Spleen (tissue), 11 donors: ENCODE results near the gene APBB2. TPM values are rescaled to one million over a fixed set of nuclear protein-coding genes. Genes with fewer than 3 reads are reported as not detected.

Experiments
- DNase-seq: peaks from one replicate; pipeline ENCODE4 v3.0.0-alpha.2; 2020
- H3K27ac ChIP-seq, 8 donors: fragments of 200-600 bp; sonication (generic) in 7 of 8; 1 replicate in 4 of 8; 2 replicates in 4 of 8; pipeline versions ENCODE4 v1.5.0 to v1.8.0; 2016 to 2021; ENCODE audit warnings: inconsistent platforms in 4 of 8, mild to moderate bottlenecking in 4 of 8, moderate library complexity in 1 of 8
- H3K27me3 ChIP-seq, 7 donors: fragments of 200-600 bp; sonication (generic) in 6 of 7; replicated peaks in 1 of 7; 1 replicate in 4 of 7; 2 replicates in 3 of 7; pipeline versions ENCODE4 v1.5.0 to v1.8.0; 2016 to 2021; ENCODE audit warnings: inconsistent platforms in 3 of 7, mild to moderate bottlenecking in 1 of 7
- H3K36me3 ChIP-seq, 6 donors: fragments of 200-600 bp; sonication (generic) in 5 of 6; 1 replicate in 4 of 6; 2 replicates in 2 of 6; pipeline versions ENCODE4 v1.5.0 to v1.8.0; 2016 to 2021; ENCODE audit warnings: inconsistent platforms in 2 of 6
- H3K4me1 ChIP-seq, 6 donors: fragments of 200-600 bp; sonication (generic) in 5 of 6; 1 replicate in 3 of 6; 2 replicates in 3 of 6; pipeline versions ENCODE4 v1.5.0 to v1.8.0; 2016 to 2021; ENCODE audit warnings: inconsistent platforms in 3 of 6
- H3K4me3 ChIP-seq, 8 donors: fragments of 200-600 bp; sonication (generic) in 7 of 8; 1 replicate in 4 of 8; 2 replicates in 4 of 8; pipeline versions ENCODE4 v1.5.0 to v1.8.0; 2016 to 2021; ENCODE audit warnings: inconsistent platforms in 4 of 8, mild to moderate bottlenecking in 4 of 8, moderate library complexity in 2 of 8
- H3K9me3 ChIP-seq, 8 donors: fragments of 200-600 bp; sonication (generic) in 7 of 8; 1 replicate in 4 of 8; 2 replicates in 4 of 8; pipeline versions ENCODE4 v1.5.0 to v1.8.0; 2016 to 2021; ENCODE audit warnings: inconsistent platforms in 4 of 8
- POLR2A ChIP-seq, 3 donors: fragments of 450-650 bp; IDR thresholded peaks; one replicate each; pipeline ENCODE4 v1.5.1; 2017; ENCODE audit warnings: antibody characterized with exemption in 3 of 3, mild to moderate bottlenecking in 1 of 3
- POLR2AphosphoS5 ChIP-seq, 3 donors: sonication (generic); formaldehyde crosslinking; IDR thresholded peaks; one replicate each; pipeline ENCODE4 v1.5.1; 2017; ENCODE audit warnings: antibody characterized with exemption in 3 of 3
- WGBS, 5 donors: extraction: QIAGEN DNeasy Blood & Tissue Kit in 3 of 5; methylation state at CpG; one replicate each; pipeline versions ENCODE4 v1.1.5 to v1.1.7; 2013 to 2018; 5-methylcytosine and 5-hydroxymethylcytosine counted together
- intact Hi-C: fragments of 100-400 bp; cut with DNase I; formaldehyde crosslinking; loops from one replicate; pipeline ENCODE4 v1.15.0; 2023; ENCODE audit warnings: low total_unique reads
- polyA plus RNA-seq, 3 donors: library from polyadenylated mRNA; stranded (reverse); fragments of 200-250 nt; gene quantifications; one replicate each; pipeline ENCODE4 v1.2.1, GENCODE V29; 2013
- total RNA-seq, 7 donors: library from RNA; depleted of rRNA in 3 of 7; stranded (reverse); fragments of >200 nt in 3 of 7; fragmentation: NEBNext Ultra II Directional in 4 of 7; extraction: Animal tissue kit (Norgen Biotek cat#: 25700) in 4 of 7; gene quantifications; one replicate each; pipeline versions ENCODE4 v1.1.0 to v1.2.1, GENCODE V29; 2016 to 2021
- TF ChIP-seq, protein P1 (sequence below), 11 experiments: fragments of 200-600 bp in 7 of 11; fragments of 450-650 bp in 4 of 11; sonication (generic) in 4 of 11; IDR thresholded peaks in 8 of 11; conservative IDR thresholded peaks in 3 of 11; 1 replicate in 7 of 11; 2 replicates in 4 of 11; pipeline versions ENCODE4 v1.4.0 to v1.8.0; 2016 to 2021; ENCODE audit warnings: antibody characterized with exemption in 11 of 11, inconsistent platforms in 4 of 11, mild to moderate bottlenecking in 1 of 11
- donor health status: healthy with polysubstance abuse.
- donor health status: DM: no; HTN: no; CAD: no; lungs with moderate emphysema.
- donor health status: DM: no; HTN: no; CAD: no.
- donor health status: Bipolar disorder and iron deficiency.
- donor health status: healthy.
- donor health status: DM: no; HTN: no; CAD: no.
- donor health status: DM: yes; HTN: yes; CAD: no.

Gene APBB2
- total and polyA plus RNA-seq, 10 donors, result 4.0 to 115 (median 76.7) TPM

- TF ChIP-seq, protein P1, sequence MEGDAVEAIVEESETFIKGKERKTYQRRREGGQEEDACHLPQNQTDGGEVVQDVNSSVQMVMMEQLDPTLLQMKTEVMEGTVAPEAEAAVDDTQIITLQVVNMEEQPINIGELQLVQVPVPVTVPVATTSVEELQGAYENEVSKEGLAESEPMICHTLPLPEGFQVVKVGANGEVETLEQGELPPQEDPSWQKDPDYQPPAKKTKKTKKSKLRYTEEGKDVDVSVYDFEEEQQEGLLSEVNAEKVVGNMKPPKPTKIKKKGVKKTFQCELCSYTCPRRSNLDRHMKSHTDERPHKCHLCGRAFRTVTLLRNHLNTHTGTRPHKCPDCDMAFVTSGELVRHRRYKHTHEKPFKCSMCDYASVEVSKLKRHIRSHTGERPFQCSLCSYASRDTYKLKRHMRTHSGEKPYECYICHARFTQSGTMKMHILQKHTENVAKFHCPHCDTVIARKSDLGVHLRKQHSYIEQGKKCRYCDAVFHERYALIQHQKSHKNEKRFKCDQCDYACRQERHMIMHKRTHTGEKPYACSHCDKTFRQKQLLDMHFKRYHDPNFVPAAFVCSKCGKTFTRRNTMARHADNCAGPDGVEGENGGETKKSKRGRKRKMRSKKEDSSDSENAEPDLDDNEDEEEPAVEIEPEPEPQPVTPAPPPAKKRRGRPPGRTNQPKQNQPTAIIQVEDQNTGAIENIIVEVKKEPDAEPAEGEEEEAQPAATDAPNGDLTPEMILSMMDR (IDR thresholded peaks at IDR 0.05 in 8 of 11, conservative IDR thresholded peaks at IDR 0.05 in 3 of 11), result no peak
- TF ChIP-seq POLR2AphosphoS5 (IDR thresholded peaks at IDR 0.05), result no peak
- TF ChIP-seq POLR2A (IDR thresholded peaks at IDR 0.05), result no peak
- 69 to 87% (median 79%) methylated on average over 2 of the region's 2 CpGs for whole genome bisulfite sequencing, 5 donors
- intact Hi-C loops, result loop anchor here (10.0 kb wide), 1 partner anchor 151 kb away; no protein-coding TSS in a partner anchor
- no peaks in the 10 kb centered on the region for H3K9me3 ChIP-seq
- no peak overlapping the region for H3K4me3 ChIP-seq
- no peaks in the 10 kb centered on the region for H3K36me3 ChIP-seq
- peak overlapping the region in 1 of 8 donors; percentile 67 for H3K27ac ChIP-seq
- H3K27me3 ChIP-seq, result peaks cover 0 to 20% (median 0%) of the 10 kb centered on the region in 7 donors
- peaks cover 4 to 38% (median 14%) of the 10 kb centered on the region in 6 donors for H3K4me1 ChIP-seq
- DNase-seq, result no peak
Measured at GRCh38 chr4:41205854-41206460, 8.4 kb downstream of the APBB2 start.

DNA sequence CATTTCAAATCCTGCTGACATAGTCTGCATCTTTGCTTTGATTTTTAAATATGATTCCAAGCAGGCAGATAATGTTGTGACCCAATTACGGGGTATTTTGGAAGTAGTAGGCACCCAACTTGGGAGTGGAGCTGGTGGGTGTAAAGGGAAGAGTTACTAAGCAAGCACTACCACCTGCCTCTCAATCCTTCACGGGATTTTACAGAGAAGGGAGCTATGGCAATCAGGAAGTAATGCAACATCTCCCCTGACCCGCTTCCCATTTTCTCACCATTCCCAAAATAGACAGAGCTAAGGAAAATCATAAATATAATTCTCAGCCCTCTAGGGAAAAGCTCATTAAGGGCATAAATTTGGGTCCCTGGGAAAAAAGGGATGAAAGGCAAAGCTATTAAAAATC is 9.2 kb downstream of the APBB2 start:
- Histone ChIP-seq H3K9me3 (no peaks in the 10 kb centered on the region), H3K27ac (peak overlapping the region in 3 of 8 donors; percentile 2 to 67 (median 44)), H3K4me1 (peaks cover 4 to 38% (median 14%) of the 10 kb centered on the region in 6 donors), H3K27me3 (peaks cover 0 to 15% (median 0%) of the 10 kb centered on the region in 7 donors), H3K36me3 (no peaks in the 10 kb centered on the region), H3K4me3 (no peak overlapping the region)
- WGBS, 5 donors, result 35 to 59% (median 55%) methylated on average over 3 of the region's 3 CpGs
- intact Hi-C loops, result loop anchor here (10.0 kb wide), 1 partner anchor 150 kb away; no protein-coding TSS in a partner anchor
- TF ChIP-seq POLR2A (IDR thresholded peaks at IDR 0.05) (no peak), POLR2AphosphoS5 (IDR thresholded peaks at IDR 0.05) (no peak)
- TF ChIP-seq, protein P1 (IDR thresholded peaks at IDR 0.05 in 8 of 11, conservative IDR thresholded peaks at IDR 0.05 in 3 of 11), result no peak
- DNase-seq, result no peak

- Histone ChIP-seq H3K27ac (peak overlapping the region in 2 of 8 donors; percentile 44 to 67), H3K4me1 (peaks cover 4 to 38% (median 14%) of the 10 kb centered on the region in 6 donors), H3K36me3 (no peaks in the 10 kb centered on the region), H3K9me3 (no peaks in the 10 kb centered on the region), H3K27me3 (peaks cover 0 to 9% (median 0%) of the 10 kb centered on the region in 7 donors), H3K4me3 (no peak overlapping the region)
- TF ChIP-seq, protein P1 (IDR thresholded peaks at IDR 0.05 in 8 of 11, conservative IDR thresholded peaks at IDR 0.05 in 3 of 11), result no peak
- TF ChIP-seq POLR2A (IDR thresholded peaks at IDR 0.05) (no peak), POLR2AphosphoS5 (IDR thresholded peaks at IDR 0.05) (no peak)
- no peak for DNase-seq
- 74 to 86% (median 82%) methylated on average over 8 of the region's 8 CpGs for WGBS, 5 donors
- intact Hi-C loops, result loop anchor here (10.0 kb wide), 1 partner anchor 150 kb away; no protein-coding TSS in a partner anchor
Measured at GRCh38 chr4:41204400-41204978, 9.9 kb downstream of the APBB2 start.

DNA sequence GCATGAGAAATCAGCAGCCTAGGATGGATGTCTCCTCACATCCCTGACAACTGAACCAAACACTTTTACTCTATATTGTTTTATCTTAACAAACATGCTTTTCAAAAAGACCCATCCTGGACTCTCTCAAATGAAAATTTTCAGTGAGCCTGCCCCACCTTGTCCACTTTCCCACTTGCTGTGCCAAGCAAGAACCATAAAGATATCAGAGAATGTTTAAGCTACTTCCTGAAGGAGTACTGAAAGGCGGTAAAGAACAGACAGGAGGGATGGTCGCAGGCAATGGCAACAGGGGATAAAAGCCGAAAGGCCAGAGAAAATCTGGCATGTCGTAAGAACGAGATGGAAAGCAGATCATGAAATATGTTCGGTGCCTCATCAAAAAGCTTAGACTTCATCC is 10.5 kb downstream of the APBB2 start:
- 78 to 88% (median 86%) methylated on average over 6 of the region's 6 CpGs for WGBS, 5 donors
- H3K4me3 ChIP-seq, result no peak overlapping the region
- H3K36me3 ChIP-seq, result no peaks in the 10 kb centered on the region
- H3K27ac ChIP-seq, result peak overlapping the region in 3 of 8 donors; percentile 22 to 67 (median 44)
- no peaks in the 10 kb centered on the region for H3K9me3 ChIP-seq
- peaks cover 0 to 5% (median 0%) of the 10 kb centered on the region in 7 donors for H3K27me3 ChIP-seq
- intact Hi-C loops, result loop anchor here (10.0 kb wide), 1 partner anchor 149 kb away; no protein-coding TSS in a partner anchor
- peaks cover 4 to 38% (median 14%) of the 10 kb centered on the region in 6 donors for H3K4me1 ChIP-seq
- no peak for DNase-seq
- TF ChIP-seq POLR2A (IDR thresholded peaks at IDR 0.05) (no peak), POLR2AphosphoS5 (IDR thresholded peaks at IDR 0.05) (no peak)
- TF ChIP-seq, protein P1 (IDR thresholded peaks at IDR 0.05 in 8 of 11, conservative IDR thresholded peaks at IDR 0.05 in 3 of 11), result no peak
